ENCODE data around the gene ZNHIT2. TPM values are rescaled to one million over a fixed set of nuclear protein-coding genes. Genes with fewer than 3 reads are reported as not detected.

ZNHIT2 gene
- total RNA-seq, 2 experiments from 2014 or later: 11.5 to 32.4 TPM

DNA sequence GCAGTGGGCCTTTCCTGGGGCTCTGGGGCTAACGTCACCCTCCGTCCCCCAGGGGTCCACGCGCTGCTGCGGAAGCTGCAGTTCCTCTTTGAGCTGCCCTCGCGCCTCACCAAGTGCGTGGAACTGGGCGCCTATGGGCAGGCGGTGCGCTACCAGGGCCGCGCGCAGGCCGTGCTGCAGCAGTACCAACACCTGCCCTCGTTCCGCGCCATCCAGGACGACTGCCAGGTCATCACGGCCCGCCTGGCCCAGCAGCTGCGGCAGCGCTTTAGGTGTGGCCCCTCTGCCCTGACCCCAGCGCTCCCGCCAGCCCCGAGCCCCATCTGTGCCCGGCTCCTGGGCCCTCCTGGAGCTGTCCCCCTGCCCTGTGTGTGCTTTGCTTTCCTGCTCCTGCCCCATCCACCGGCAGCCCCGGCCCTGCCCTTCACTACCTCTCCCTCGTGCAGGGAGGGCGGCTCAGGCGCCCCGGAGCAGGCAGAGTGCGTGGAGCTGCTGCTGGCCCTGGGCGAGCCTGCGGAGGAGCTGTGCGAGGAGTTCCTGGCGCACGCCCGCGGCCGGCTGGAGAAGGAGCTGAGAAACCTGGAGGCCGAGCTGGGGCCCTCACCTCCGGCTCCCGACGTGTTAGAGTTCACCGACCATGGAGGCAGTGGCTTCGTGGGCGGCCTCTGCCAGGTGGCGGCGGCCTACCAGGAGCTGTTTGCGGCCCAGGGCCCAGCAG lies 9.6 kb downstream of the ZNHIT2 start:
- Histone ChIP-seq H3K79me2 (ENCODE audit: insufficient read depth, low read depth, low read length) (no peaks in the 10 kb centered on the region; the same call in 1 of the 2 replicates), H3K36me3 (ENCODE audit: insufficient read depth, low read length) (peaks cover 25% of the 10 kb centered on the region), H3K27ac (ENCODE audit: low read depth, low read length, poor library complexity, severe bottlenecking) (no peak overlapping the region), H3K4me1 (ENCODE audit: insufficient read depth, low read length, poor library complexity, severe bottlenecking) (peaks cover 31% of the 10 kb centered on the region), H2AFZ (ENCODE audit: low read length) (no peak overlapping the region), H4K20me1 (ENCODE audit: insufficient read depth, low read length) (peaks cover 8% of the 10 kb centered on the region; the same call in 1 of the 2 replicates), H3K4me3 (ENCODE audit: low read depth, low read length, poor library complexity, severe bottlenecking) (no peak overlapping the region), H3K4me2 (ENCODE audit: low read length) (no peak overlapping the region), H3K9me3 (ENCODE audit: low read length) (no peaks in the 10 kb centered on the region), H3K9me2 (ENCODE audit: insufficient read depth, low read length) (no peaks in the 10 kb centered on the region)
- intact Hi-C loops (cut with micrococcal nuclease; ENCODE audit: unreplicated experiment): no loop called here
- DNase-seq (ENCODE audit: low spot score): no peak
- TF ChIP-seq EZH2phosphoT487 (IDR thresholded peaks at IDR 0.05; ENCODE audit: borderline replicate concordance, low read depth, low read length): no peak
- TF ChIP-seq, protein P1, sequence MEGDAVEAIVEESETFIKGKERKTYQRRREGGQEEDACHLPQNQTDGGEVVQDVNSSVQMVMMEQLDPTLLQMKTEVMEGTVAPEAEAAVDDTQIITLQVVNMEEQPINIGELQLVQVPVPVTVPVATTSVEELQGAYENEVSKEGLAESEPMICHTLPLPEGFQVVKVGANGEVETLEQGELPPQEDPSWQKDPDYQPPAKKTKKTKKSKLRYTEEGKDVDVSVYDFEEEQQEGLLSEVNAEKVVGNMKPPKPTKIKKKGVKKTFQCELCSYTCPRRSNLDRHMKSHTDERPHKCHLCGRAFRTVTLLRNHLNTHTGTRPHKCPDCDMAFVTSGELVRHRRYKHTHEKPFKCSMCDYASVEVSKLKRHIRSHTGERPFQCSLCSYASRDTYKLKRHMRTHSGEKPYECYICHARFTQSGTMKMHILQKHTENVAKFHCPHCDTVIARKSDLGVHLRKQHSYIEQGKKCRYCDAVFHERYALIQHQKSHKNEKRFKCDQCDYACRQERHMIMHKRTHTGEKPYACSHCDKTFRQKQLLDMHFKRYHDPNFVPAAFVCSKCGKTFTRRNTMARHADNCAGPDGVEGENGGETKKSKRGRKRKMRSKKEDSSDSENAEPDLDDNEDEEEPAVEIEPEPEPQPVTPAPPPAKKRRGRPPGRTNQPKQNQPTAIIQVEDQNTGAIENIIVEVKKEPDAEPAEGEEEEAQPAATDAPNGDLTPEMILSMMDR (conservative IDR thresholded peaks at IDR 0.05; ENCODE audit: low read length): no peak
- CTCF ChIA-PET (ENCODE audit: unreplicated experiment): no interaction called here
- POLR2A ChIA-PET: no interaction called here
- no TSS peak for BruUV-seq (replicated peaks)

GRCh38 chr11:65107078-65107477 lies 10.4 kb downstream of the ZNHIT2 start:
- Histone ChIP-seq H3K9me2 (ENCODE audit: insufficient read depth, low read length) (no peaks in the 10 kb centered on the region), H3K4me2 (ENCODE audit: low read length) (no peak overlapping the region), H3K27ac (ENCODE audit: low read depth, low read length, poor library complexity, severe bottlenecking) (no peak overlapping the region), H3K4me3 (ENCODE audit: low read depth, low read length, poor library complexity, severe bottlenecking) (no peak overlapping the region), H3K79me2 (ENCODE audit: insufficient read depth, low read depth, low read length) (no peaks in the 10 kb centered on the region; the same call in 1 of the 2 replicates), H3K9me3 (ENCODE audit: low read length) (no peaks in the 10 kb centered on the region), H3K36me3 (ENCODE audit: insufficient read depth, low read length) (peaks cover 25% of the 10 kb centered on the region), H3K4me1 (ENCODE audit: insufficient read depth, low read length, poor library complexity, severe bottlenecking) (peaks cover 23% of the 10 kb centered on the region), H4K20me1 (ENCODE audit: insufficient read depth, low read length) (peaks cover 8% of the 10 kb centered on the region; the same call in 1 of the 2 replicates), H2AFZ (ENCODE audit: low read length) (no peak overlapping the region)
- intact Hi-C loops (cut with micrococcal nuclease; ENCODE audit: unreplicated experiment): no loop called here
- ChIA-PET CTCF (ENCODE audit: unreplicated experiment) (no interaction called here), POLR2A (no interaction called here)
- TF ChIP-seq, protein P1 (conservative IDR thresholded peaks at IDR 0.05; ENCODE audit: low read length): no peak
- TF ChIP-seq EZH2phosphoT487 (IDR thresholded peaks at IDR 0.05; ENCODE audit: borderline replicate concordance, low read depth, low read length): no peak
- no TSS peak for BruUV-seq (replicated peaks)
- DNase-seq (ENCODE audit: low spot score): no peak

GRCh38 chr11:65104628-65105027 lies 12.9 kb downstream of the ZNHIT2 start:
- H3K4me3 ChIP-seq (ENCODE audit: low read depth, low read length, poor library complexity, severe bottlenecking): no peak overlapping the region
- H2AFZ ChIP-seq (ENCODE audit: low read length): no peak overlapping the region
- H3K9me3 ChIP-seq (ENCODE audit: low read length): no peaks in the 10 kb centered on the region
- intact Hi-C loops (cut with micrococcal nuclease; ENCODE audit: unreplicated experiment): no loop called here
- H3K79me2 ChIP-seq (ENCODE audit: insufficient read depth, low read depth, low read length): peaks cover 6% of the 10 kb centered on the region; the same call in 1 of the 2 replicates
- H3K36me3 ChIP-seq (ENCODE audit: insufficient read depth, low read length): peaks cover 22% of the 10 kb centered on the region
- H4K20me1 ChIP-seq (ENCODE audit: insufficient read depth, low read length): no peaks in the 10 kb centered on the region
- ChIA-PET POLR2A (interaction anchor here (0.7 kb wide), 1 partner anchor 223 kb away, joined by 3 read pairs; no protein-coding TSS in a partner anchor), CTCF (ENCODE audit: unreplicated experiment) (no interaction called here)
- no peak for DNase-seq (ENCODE audit: low spot score)
- no peak overlapping the region for H3K27ac ChIP-seq (ENCODE audit: low read depth, low read length, poor library complexity, severe bottlenecking)
- no peaks in the 10 kb centered on the region for H3K4me1 ChIP-seq (ENCODE audit: insufficient read depth, low read length, poor library complexity, severe bottlenecking)
- BruUV-seq (replicated peaks): no TSS peak
- TF ChIP-seq, protein P1 (conservative IDR thresholded peaks at IDR 0.05; ENCODE audit: low read length): no peak
- no peak for TF ChIP-seq EZH2phosphoT487 (IDR thresholded peaks at IDR 0.05; ENCODE audit: borderline replicate concordance, low read depth, low read length)
- no peaks in the 10 kb centered on the region for H3K9me2 ChIP-seq (ENCODE audit: insufficient read depth, low read length)
- no peak overlapping the region for H3K4me2 ChIP-seq (ENCODE audit: low read length)
